ENCODE data around the gene TOLLIP.
A peak's percentile ranks its signal among the peaks of the same experiment; 100 is the strongest.

Gene TOLLIP

DNA sequence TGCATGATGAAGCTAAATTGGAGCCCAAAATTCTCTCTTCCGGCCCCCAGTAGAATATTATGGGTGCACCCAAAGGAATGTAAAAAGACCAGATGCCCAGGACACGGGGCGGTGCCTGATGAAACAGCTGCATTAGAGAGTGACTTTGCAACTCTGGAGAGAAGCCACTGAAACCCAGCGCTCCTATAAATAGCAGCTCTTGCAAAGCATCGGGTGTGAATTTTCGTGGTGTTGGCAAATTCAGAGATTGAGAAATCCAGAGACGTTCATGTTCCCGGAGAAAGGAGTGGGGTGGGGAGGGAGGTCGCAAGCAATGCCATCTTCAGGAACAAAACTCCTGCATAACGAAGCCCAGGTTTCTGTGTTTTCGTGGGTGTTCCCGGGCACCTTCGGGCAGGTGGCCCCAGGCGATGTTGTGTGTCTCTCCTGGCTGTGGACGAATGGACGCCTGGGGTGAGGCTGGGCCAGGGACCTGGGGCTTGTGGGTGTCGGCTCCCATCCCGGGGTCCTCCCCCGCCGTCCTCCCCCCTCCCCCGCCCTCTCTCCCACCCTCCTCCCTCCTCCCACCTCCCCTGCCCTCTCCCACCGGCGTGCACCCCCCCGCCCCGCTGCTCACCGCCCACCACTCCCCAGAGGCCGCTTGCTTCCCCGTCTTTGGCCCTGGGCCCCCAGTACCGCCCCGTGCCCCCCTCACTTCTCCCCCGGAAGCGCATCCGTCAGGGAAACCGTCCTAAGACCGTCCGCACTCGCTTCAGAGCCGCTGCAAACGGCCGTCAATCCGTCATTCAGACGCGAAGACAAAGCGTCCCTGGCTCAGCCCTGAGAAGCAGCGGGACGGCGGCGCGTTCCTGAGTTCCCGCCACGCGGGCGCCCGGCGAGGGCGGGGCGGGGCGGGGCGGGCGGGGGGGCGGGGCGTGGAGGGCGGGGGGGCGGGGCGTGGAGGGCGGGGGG lies 26.7 kb upstream of the TOLLIP start:
- H3K4me1 ChIP-seq (ENCODE audit: control insufficient read depth, insufficient read depth, low read length) = no peaks in the 10 kb centered on the region
- no peaks in the 10 kb centered on the region for H3K9me3 ChIP-seq (ENCODE audit: control insufficient read depth, insufficient read depth, low read depth, low read length)
- H3K36me3 ChIP-seq (ENCODE audit: control insufficient read depth in 2 of 2, insufficient read depth in 1 of 2, low read length in 2 of 2) = no peaks in the 10 kb centered on the region
- CTCF ChIA-PET = interaction anchor here (0.6 kb wide), 1 partner anchor 708 kb away, joined by 5 read pairs; no protein-coding TSS in a partner anchor
- POLR2A ChIA-PET = no interaction called here
- TF ChIP-seq ZNF18 (tag by site-specific recombination; IDR thresholded peaks at IDR 0.05) (0 out of 2 replicates have a peak, but pooled peaks have one; percentile 30), ZNF335 (tag by site-specific recombination; conservative IDR thresholded peaks at IDR 0.05) (0 out of 2 replicates have a peak, but pooled peaks have one; percentile 17), ZNF660 (tag by site-specific recombination; IDR thresholded peaks at IDR 0.05) (no peak), ZNF548 (tag by site-specific recombination; IDR thresholded peaks at IDR 0.05) (no peak), HIC1 (tag by site-specific recombination; IDR thresholded peaks at IDR 0.05) (no peak), ZNF48 (tag by site-specific recombination; IDR thresholded peaks at IDR 0.05) (no peak)
- TF ChIP-seq, protein P1, sequence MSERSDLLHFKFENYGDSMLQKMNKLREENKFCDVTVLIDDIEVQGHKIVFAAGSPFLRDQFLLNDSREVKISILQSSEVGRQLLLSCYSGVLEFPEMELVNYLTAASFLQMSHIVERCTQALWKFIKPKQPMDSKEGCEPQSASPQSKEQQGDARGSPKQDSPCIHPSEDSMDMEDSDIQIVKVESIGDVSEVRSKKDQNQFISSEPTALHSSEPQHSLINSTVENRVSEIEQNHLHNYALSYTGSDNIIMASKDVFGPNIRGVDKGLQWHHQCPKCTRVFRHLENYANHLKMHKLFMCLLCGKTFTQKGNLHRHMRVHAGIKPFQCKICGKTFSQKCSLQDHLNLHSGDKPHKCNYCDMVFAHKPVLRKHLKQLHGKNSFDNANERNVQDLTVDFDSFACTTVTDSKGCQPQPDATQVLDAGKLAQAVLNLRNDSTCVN (tag by site-specific recombination; optimal IDR thresholded peaks at IDR 0.05) = peak; percentile 23
- H3K4me3 ChIP-seq (ENCODE audit: low read depth, low read length) = peak overlapping the region; percentile 28
- H3K27ac ChIP-seq (ENCODE audit: extremely low read depth, low read depth, low read length) = no peak overlapping the region

DNA sequence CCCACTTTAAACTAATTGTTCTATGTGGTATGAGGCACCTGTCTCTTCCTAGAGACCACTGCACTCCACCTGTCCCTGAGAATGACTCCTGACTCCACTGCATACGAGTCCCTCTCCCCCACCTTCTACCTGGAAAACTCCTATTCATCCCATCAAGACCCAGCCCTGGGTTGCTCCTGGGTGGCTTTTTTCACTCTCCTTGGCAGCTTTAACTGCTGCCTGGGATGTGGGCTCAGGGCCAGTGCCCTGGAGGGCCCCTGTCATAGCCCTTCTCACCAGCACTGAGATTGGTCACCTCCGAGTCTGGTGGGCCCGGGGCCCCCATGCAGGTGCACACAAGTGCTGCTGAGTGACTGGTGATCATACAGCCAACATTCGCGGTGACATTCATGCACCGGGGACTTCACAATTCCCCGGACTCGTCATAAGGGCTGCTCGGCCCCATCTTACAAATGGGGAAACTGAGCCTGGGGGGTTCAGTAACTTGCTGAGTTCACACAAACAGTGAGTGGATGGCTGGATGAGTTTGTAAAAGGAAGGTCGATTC lies 25.9 kb upstream of the TOLLIP start:
- H3K27ac ChIP-seq (ENCODE audit: extremely low read depth, low read depth, low read length) = no peak overlapping the region
- POLR2A ChIA-PET = no interaction called here
- H3K4me3 ChIP-seq (ENCODE audit: low read depth, low read length) = no peak overlapping the region
- no peaks in the 10 kb centered on the region for H3K4me1 ChIP-seq (ENCODE audit: control insufficient read depth, insufficient read depth, low read length)
- H3K9me3 ChIP-seq (ENCODE audit: control insufficient read depth, insufficient read depth, low read depth, low read length) = no peaks in the 10 kb centered on the region
- H3K36me3 ChIP-seq (ENCODE audit: control insufficient read depth in 2 of 2, insufficient read depth in 1 of 2, low read length in 2 of 2) = no peaks in the 10 kb centered on the region
- TF ChIP-seq KLF9 (tag by site-specific recombination; IDR thresholded peaks at IDR 0.05; ENCODE audit: low read depth) = no peak
- TF ChIP-seq ZFP3 (tag by site-specific recombination; IDR thresholded peaks at IDR 0.05; ENCODE audit: low read depth) = 0 out of 2 replicates have a peak, but pooled peaks have one; percentile 18
- no peak for TF ChIP-seq FEZF1 (tag by site-specific recombination; IDR thresholded peaks at IDR 0.05)
- CTCF ChIA-PET = interaction anchor here (0.6 kb wide), 1 partner anchor 709 kb away, joined by 5 read pairs; no protein-coding TSS in a partner anchor

DNA sequence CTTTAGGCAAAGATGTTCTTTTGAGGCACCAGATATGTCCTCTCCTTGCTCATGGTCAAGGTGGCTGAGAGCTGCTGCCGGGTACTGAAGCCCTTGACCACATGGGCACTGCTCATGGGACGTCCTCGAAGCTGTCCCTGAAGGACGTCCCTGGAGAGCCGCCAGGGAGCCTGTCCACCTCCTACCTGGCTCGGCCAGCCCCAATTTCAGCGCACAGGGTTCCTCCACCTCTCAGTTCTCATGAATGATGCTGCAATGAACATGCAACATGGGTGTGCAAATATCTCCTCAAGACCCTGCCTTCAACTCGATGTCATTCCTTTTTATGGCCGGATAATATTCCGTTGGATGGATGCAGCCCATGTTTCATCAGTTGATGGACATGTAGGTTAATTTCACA lies 24.4 kb upstream of the TOLLIP start:
- no peak overlapping the region for H3K4me3 ChIP-seq (ENCODE audit: low read depth, low read length)
- no peak overlapping the region for H3K27ac ChIP-seq (ENCODE audit: extremely low read depth, low read depth, low read length)
- no peaks in the 10 kb centered on the region for H3K4me1 ChIP-seq (ENCODE audit: control insufficient read depth, insufficient read depth, low read length)
- no peaks in the 10 kb centered on the region for H3K9me3 ChIP-seq (ENCODE audit: control insufficient read depth, insufficient read depth, low read depth, low read length)
- ChIA-PET POLR2A (no interaction called here), CTCF (interaction anchor here (0.8 kb wide), 1 partner anchor 222 kb away, joined by 3 read pairs; no protein-coding TSS in a partner anchor)
- H3K36me3 ChIP-seq (ENCODE audit: control insufficient read depth in 2 of 2, insufficient read depth in 1 of 2, low read length in 2 of 2) = no peaks in the 10 kb centered on the region
- TF ChIP-seq KLF1 (tag by site-specific recombination; IDR thresholded peaks at IDR 0.05) = no peak
- no peak for TF ChIP-seq ZNF416 (tag by site-specific recombination; IDR thresholded peaks at IDR 0.05)
- no peak for TF ChIP-seq ZNF670 (tag by site-specific recombination; IDR thresholded peaks at IDR 0.05; ENCODE audit: low read depth)
- no peak for TF ChIP-seq ZNF596 (tag by site-specific recombination; IDR thresholded peaks at IDR 0.05)
- TF ChIP-seq ZNF335 (tag by site-specific recombination; conservative IDR thresholded peaks at IDR 0.05) = no peak
- TF ChIP-seq ZNF580 (tag by site-specific recombination; IDR thresholded peaks at IDR 0.05) = no peak
- no peak for TF ChIP-seq ZNF704 (tag by site-specific recombination; IDR thresholded peaks at IDR 0.05)
- TF ChIP-seq KLF7 (tag by site-specific recombination; IDR thresholded peaks at IDR 0.05; ENCODE audit: borderline replicate concordance) = no peak
- TF ChIP-seq ZBTB8A (tag by site-specific recombination; IDR thresholded peaks at IDR 0.05) = no peak
- no peak for TF ChIP-seq HOXA7 (CRISPR knock-in tag; IDR thresholded peaks at IDR 0.05; ENCODE audit: borderline replicate concordance)
- TF ChIP-seq MEIS1 (CRISPR knock-in tag; IDR thresholded peaks at IDR 0.05; ENCODE audit: borderline replicate concordance) = no peak
- no peak for TF ChIP-seq ZNF701 (tag by site-specific recombination; IDR thresholded peaks at IDR 0.05)
- no peak for TF ChIP-seq ZNF157 (tag by site-specific recombination; IDR thresholded peaks at IDR 0.05)
- TF ChIP-seq TRIM28 (IDR thresholded peaks at IDR 0.05; ENCODE audit: borderline replicate concordance, low read length) = no peak

Measured in HEK293 (cell line).